Globus pallidus (tissue), 1 donor: ENCODE results near the gene GDA.
A peak's percentile ranks its signal among the peaks of the same experiment; 100 is the strongest.
"Not testable (repeated sequence)": the region's sequence is repeated elsewhere in the genome, so short reads cannot be mapped to it uniquely, and the experiment has no call there.

Experiments
- DNase-seq: peaks from one replicate; pipeline ENCODE4 v3.0.0-alpha.2; 2015; ENCODE audit warnings: low spot score

The GDA gene

GRCh38 chr9:72278959-72279358, 129.7 kb downstream of the GDA start:
- no peak for DNase-seq

DNA sequence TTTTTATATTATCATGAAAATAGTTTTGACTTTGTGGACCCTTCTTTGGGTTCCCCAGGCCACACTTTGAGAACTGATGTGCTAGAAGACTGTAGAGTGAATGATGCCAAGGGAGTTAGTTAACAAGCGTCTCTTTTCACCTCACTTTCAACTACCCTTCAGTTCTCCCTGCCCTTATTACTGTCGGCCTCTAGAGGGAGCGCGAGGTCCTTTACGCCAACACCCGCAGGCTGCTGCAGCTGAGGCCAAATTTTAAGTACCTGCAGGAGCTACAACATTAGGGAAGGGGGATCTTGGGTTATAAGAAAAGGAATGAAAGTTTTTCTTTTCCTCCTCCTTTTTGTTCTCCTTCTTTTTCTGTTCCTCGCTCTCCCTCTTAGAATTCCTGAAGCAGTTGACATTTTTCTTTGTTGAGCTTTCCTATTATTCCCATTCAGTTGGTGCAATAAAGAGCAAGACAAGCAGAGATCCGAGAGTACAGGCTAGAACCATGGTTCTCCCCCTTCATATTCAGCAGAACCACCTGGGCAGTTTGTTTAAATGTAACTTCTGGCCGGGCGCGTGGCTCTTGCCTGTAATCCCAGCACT, 131.8 kb downstream of the GDA start:
- DNase-seq, result peak; percentile 70

GRCh38 chr9:72289401-72289800, 140.2 kb downstream of the GDA start:
- DNase-seq, result no peak

DNA sequence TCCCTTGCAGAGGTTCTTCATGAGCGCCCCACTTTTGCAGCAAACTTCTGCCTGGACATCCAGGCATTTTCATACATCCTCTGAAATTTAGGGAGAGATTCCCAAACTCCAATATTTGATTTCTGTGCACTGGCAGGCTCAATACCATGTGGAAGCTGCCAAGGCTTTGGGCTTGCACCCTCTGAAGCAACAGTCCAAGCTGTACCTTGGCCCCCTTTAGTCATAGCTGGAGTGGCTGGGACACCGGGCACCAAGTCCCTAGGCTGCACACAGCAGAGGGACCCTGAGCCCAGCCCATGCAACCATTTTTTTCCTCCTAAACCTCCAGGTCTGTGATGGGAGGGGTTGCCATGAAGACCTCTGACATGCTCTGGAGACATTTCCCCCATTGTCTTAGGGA, 141.1 kb downstream of the GDA start:
- no peak for DNase-seq

DNA sequence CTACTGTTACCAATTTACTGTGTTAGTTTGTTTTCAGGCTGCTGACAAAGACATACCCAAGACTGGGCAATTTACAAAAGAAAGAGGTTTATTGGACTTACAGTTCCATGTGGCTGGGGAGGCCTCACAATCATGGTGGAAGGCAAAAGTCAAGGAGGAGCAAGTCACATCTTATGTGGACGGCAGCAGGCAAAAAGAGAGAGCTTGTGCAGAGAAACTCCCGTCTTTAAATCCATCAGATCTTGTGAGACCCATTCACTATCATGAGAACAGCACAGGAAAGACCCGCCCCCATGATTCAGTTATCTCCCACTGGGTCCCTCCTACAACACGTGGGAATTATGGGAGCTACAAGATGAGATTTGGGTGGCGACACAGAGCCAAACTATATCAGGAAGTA, 142.3 kb downstream of the GDA start:
- not testable (repeated sequence) for DNase-seq

- peak; percentile 64 for DNase-seq
Observed at GRCh38 chr9:72292256-72292682, 143.0 kb downstream of the GDA start.

- peak; percentile 19 for DNase-seq
Observed at GRCh38 chr9:72292874-72293607, 143.8 kb downstream of the GDA start.

- DNase-seq, result no peak
Observed at GRCh38 chr9:72294936-72295335, 145.7 kb downstream of the GDA start.

GRCh38 chr9:72297516-72297915, 148.3 kb downstream of the GDA start:
- DNase-seq, result no peak

GRCh38 chr9:72299017-72299603, 149.9 kb downstream of the GDA start:
- DNase-seq, result no peak

GRCh38 chr9:72300873-72301272, 151.6 kb downstream of the GDA start:
- no peak for DNase-seq
